Activated CD8-positive, alpha-beta T cell treated with anti-CD3 and anti-CD28 coated beads for 36 hours (primary cell): ENCODE results near the gene TTC39A. TPM values are rescaled to one million over a fixed set of nuclear protein-coding genes. Genes with fewer than 3 reads are reported as not detected.

Source experiments
- ATAC-seq: fragments of 200-7000 bp; cut with Tn5 transposase; one replicate; pipeline ENCODE4 v1.10.0; 2021; ENCODE audit warnings: mild to moderate bottlenecking, moderate library complexity
- CTCF ChIA-PET: fragments of 350-600 bp; sonication (Branson Sonifier 250); formaldehyde crosslinking; loops from one replicate; lab custom pipeline; 2021; ENCODE audit warnings: antibody characterized with exemption; lab: Charles Lee
- POLR2A ChIA-PET: fragments of 350-600 bp; sonication (Branson Sonifier 250); formaldehyde crosslinking; loops from one replicate; lab custom pipeline; 2021; ENCODE audit warnings: antibody characterized with exemption; lab: Charles Lee
- DNase-seq: peaks from one replicate; pipeline ENCODE4 v3.0.0-alpha.2; 2020
- H3K27ac Mint-ChIP-seq: one replicate; pipeline ENCODE4 v1.8.0; 2021; ENCODE audit warnings: mild to moderate bottlenecking, mixed read lengths
- H3K27me3 Mint-ChIP-seq: one replicate; pipeline ENCODE4 v1.8.0; 2021; ENCODE audit warnings: mixed read lengths
- H3K36me3 Mint-ChIP-seq: one replicate; pipeline ENCODE4 v1.8.0; 2021; ENCODE audit warnings: low read depth, mixed read lengths
- H3K4me1 Mint-ChIP-seq: one replicate; pipeline ENCODE4 v1.8.0; 2021; ENCODE audit warnings: low read depth, mixed read lengths
- H3K4me3 Mint-ChIP-seq: one replicate; pipeline ENCODE4 v1.8.0; 2021; ENCODE audit warnings: mild to moderate bottlenecking, moderate library complexity, mixed read lengths
- H3K9me3 Mint-ChIP-seq: one replicate; pipeline ENCODE4 v1.8.0; 2021; ENCODE audit warnings: mixed read lengths
- intact Hi-C: fragments of 100-400 bp; cut with micrococcal nuclease; formaldehyde crosslinking; loops from one replicate; pipeline ENCODE4 v1.10.0; 2022
- total RNA-seq, 2 experiments: library from RNA; stranded (reverse); gene quantifications; one replicate each; pipeline ENCODE4 v1.2.3, GENCODE V29; 2021
- TF ChIP-seq, protein P1 (sequence below): fragments of 200-600 bp; IDR thresholded peaks from one replicate; pipeline ENCODE4 v1.8.0; 2022; ENCODE audit warnings: antibody characterized with exemption, mild to moderate bottlenecking

Gene TTC39A
- total RNA-seq, 2 experiments from 2014 or later: 0.50 TPM; not detected in 1

- no peaks in the 10 kb centered on the region for H3K9me3 Mint-ChIP-seq
- intact Hi-C loops: loop anchor here (5.0 kb wide), 1 partner anchor 60 kb away; no protein-coding TSS in a partner anchor
- POLR2A ChIA-PET: no interaction called here
Observed at GRCh38 chr1:51302746-51303145, 27.6 kb downstream of the TTC39A start.

GRCh38 chr1:51302270-51302669, 28.1 kb downstream of the TTC39A start:
- DNase-seq: no peak
- H3K4me3 Mint-ChIP-seq: no peak overlapping the region
- H3K9me3 Mint-ChIP-seq: no peaks in the 10 kb centered on the region
- intact Hi-C loops: loop anchor here (5.0 kb wide), 1 partner anchor 60 kb away; no protein-coding TSS in a partner anchor
- H3K36me3 Mint-ChIP-seq: no peaks in the 10 kb centered on the region
- TF ChIP-seq, protein P1, sequence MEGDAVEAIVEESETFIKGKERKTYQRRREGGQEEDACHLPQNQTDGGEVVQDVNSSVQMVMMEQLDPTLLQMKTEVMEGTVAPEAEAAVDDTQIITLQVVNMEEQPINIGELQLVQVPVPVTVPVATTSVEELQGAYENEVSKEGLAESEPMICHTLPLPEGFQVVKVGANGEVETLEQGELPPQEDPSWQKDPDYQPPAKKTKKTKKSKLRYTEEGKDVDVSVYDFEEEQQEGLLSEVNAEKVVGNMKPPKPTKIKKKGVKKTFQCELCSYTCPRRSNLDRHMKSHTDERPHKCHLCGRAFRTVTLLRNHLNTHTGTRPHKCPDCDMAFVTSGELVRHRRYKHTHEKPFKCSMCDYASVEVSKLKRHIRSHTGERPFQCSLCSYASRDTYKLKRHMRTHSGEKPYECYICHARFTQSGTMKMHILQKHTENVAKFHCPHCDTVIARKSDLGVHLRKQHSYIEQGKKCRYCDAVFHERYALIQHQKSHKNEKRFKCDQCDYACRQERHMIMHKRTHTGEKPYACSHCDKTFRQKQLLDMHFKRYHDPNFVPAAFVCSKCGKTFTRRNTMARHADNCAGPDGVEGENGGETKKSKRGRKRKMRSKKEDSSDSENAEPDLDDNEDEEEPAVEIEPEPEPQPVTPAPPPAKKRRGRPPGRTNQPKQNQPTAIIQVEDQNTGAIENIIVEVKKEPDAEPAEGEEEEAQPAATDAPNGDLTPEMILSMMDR: no peak
- no peak for ATAC-seq
- ChIA-PET POLR2A (no interaction called here), CTCF (no interaction called here)
- no peak overlapping the region for H3K27ac Mint-ChIP-seq
- H3K27me3 Mint-ChIP-seq: no peaks in the 10 kb centered on the region
- H3K4me1 Mint-ChIP-seq: peaks cover 27% of the 10 kb centered on the region

More at GRCh38 chr1:51302746-51303145, 27.6 kb downstream of the TTC39A start:
- H3K27ac Mint-ChIP-seq: no peak overlapping the region
- H3K4me3 Mint-ChIP-seq: no peak overlapping the region
- DNase-seq (no peak), ATAC-seq (no peak)
- peaks cover 24% of the 10 kb centered on the region for H3K4me1 Mint-ChIP-seq
- no peaks in the 10 kb centered on the region for H3K36me3 Mint-ChIP-seq
- CTCF ChIA-PET: no interaction called here
- no peaks in the 10 kb centered on the region for H3K27me3 Mint-ChIP-seq
- TF ChIP-seq, protein P1: no peak

DNA sequence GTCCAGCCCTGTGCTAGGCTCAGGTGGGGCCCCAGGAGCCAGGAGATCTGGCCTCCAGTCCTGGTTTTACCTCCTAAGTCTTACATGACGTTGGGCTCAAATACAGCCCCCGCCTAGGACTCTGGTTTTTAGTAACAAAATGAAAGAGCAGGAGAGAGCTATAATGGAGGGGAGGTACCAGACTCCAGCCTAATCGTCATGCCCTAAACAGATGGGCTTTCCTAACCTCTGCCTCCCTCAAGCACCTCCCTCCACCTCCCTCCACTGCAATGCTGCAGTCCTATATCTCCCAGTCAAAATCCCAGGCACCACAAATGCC, 28.6 kb downstream of the TTC39A start:
- Mint-ChIP-seq H3K27me3 (no peaks in the 10 kb centered on the region), H3K4me3 (no peak overlapping the region), H3K36me3 (no peaks in the 10 kb centered on the region), H3K9me3 (no peaks in the 10 kb centered on the region), H3K4me1 (peaks cover 27% of the 10 kb centered on the region), H3K27ac (no peak overlapping the region)
- ATAC-seq (no peak), DNase-seq (no peak)
- POLR2A ChIA-PET: no interaction called here
- intact Hi-C loops: loop anchor here (5.0 kb wide), 1 partner anchor 60 kb away; no protein-coding TSS in a partner anchor
- TF ChIP-seq, protein P1: no peak
- CTCF ChIA-PET: no interaction called here

- CTCF ChIA-PET: no interaction called here
- Mint-ChIP-seq H3K9me3 (no peaks in the 10 kb centered on the region), H3K36me3 (no peaks in the 10 kb centered on the region), H3K27ac (no peak overlapping the region), H3K27me3 (no peaks in the 10 kb centered on the region), H3K4me3 (no peak overlapping the region), H3K4me1 (peaks cover 32% of the 10 kb centered on the region)
- POLR2A ChIA-PET: no interaction called here
- peak; percentile 34 for ATAC-seq
- no peak for DNase-seq
- intact Hi-C loops: loop anchor here (5.0 kb wide), 1 partner anchor 59 kb away; no protein-coding TSS in a partner anchor
- TF ChIP-seq, protein P1: no peak
Observed at GRCh38 chr1:51301152-51301843, 29.1 kb downstream of the TTC39A start.

GRCh38 chr1:51299981-51300670, 30.2 kb downstream of the TTC39A start:
- ATAC-seq: no peak
- Mint-ChIP-seq H3K27ac (no peak overlapping the region), H3K4me1 (peaks cover 37% of the 10 kb centered on the region), H3K27me3 (no peaks in the 10 kb centered on the region), H3K9me3 (no peaks in the 10 kb centered on the region), H3K36me3 (no peaks in the 10 kb centered on the region), H3K4me3 (no peak overlapping the region)
- DNase-seq: no peak
- intact Hi-C loops: loop anchor here (5.0 kb wide), 1 partner anchor 58 kb away; no protein-coding TSS in a partner anchor
- TF ChIP-seq, protein P1: no peak
- CTCF ChIA-PET: interaction anchor here (1.3 kb wide), 1 partner anchor 111 kb away, joined by 4 read pairs; no protein-coding TSS in a partner anchor
- POLR2A ChIA-PET: no interaction called here
